SIG-M5 treated with dmso at 0.1 percent for 504 hours (cell line): ENCODE data around the gene SLC38A11.
A peak's percentile ranks its signal among the peaks of the same experiment; 100 is the strongest.

ENCODE experiments used
- DNase-seq: peaks from one replicate; lab custom pipeline; 2025; ENCODE audit not compliant: unreplicated experiment; lab: John Stamatoyannopoulos, UW

Gene SLC38A11

GRCh38 chr2:164972216-164972615 lies 16.9 kb upstream of the SLC38A11 start:
- no peak for DNase-seq

GRCh38 chr2:164969909-164970690 lies 14.8 kb upstream of the SLC38A11 start:
- no peak for DNase-seq

- no peak for DNase-seq
Observed at GRCh38 chr2:164967781-164968228, 12.5 kb upstream of the SLC38A11 start.

- no peak for DNase-seq
Observed at GRCh38 chr2:164967361-164967760, 12.0 kb upstream of the SLC38A11 start.

GRCh38 chr2:164964700-164965099 lies 9.4 kb upstream of the SLC38A11 start:
- DNase-seq = peak; percentile 2

- no peak for DNase-seq
Observed at GRCh38 chr2:164960159-164960558, 4.8 kb upstream of the SLC38A11 start.

- DNase-seq = no peak
Observed at GRCh38 chr2:164954186-164954585, 1.1 kb downstream of the SLC38A11 start.

GRCh38 chr2:164953279-164953678 lies 2.0 kb downstream of the SLC38A11 start:
- no peak for DNase-seq

- no peak for DNase-seq
Observed at GRCh38 chr2:164952057-164952702, 3.1 kb downstream of the SLC38A11 start.

GRCh38 chr2:164948540-164948939 lies 6.8 kb downstream of the SLC38A11 start:
- no peak for DNase-seq

- no peak for DNase-seq
Observed at GRCh38 chr2:164947281-164947680, 8.0 kb downstream of the SLC38A11 start.

- DNase-seq = no peak
Observed at GRCh38 chr2:164943289-164943688, 12.0 kb downstream of the SLC38A11 start.

- DNase-seq = no peak
Observed at GRCh38 chr2:164937864-164938401, 17.4 kb downstream of the SLC38A11 start.

GRCh38 chr2:164935118-164936101 lies 19.9 kb downstream of the SLC38A11 start:
- no peak for DNase-seq

- no peak for DNase-seq
Observed at GRCh38 chr2:164934401-164935117, 20.8 kb downstream of the SLC38A11 start.

GRCh38 chr2:164933671-164934189 lies 21.6 kb downstream of the SLC38A11 start:
- DNase-seq = no peak

- no peak for DNase-seq
Observed at GRCh38 chr2:164932377-164932776, 22.9 kb downstream of the SLC38A11 start.

- DNase-seq = no peak
Observed at GRCh38 chr2:164928101-164928673, 27.1 kb downstream of the SLC38A11 start.

GRCh38 chr2:164922134-164922533 lies 33.2 kb downstream of the SLC38A11 start:
- DNase-seq = no peak

- DNase-seq = peak; percentile 63
Observed at GRCh38 chr2:164920430-164920829, 34.9 kb downstream of the SLC38A11 start.
